Memory B cell (primary cell): ENCODE measurements around the gene NECTIN1.

ENCODE experiments used
- ATAC-seq: fragments of 150-1000 bp; cut with Tn5 transposase; 2 replicates; pipeline ENCODE4 v1.10.0; 2021; ENCODE audit warnings: low read depth, mild to moderate bottlenecking, moderate library complexity
- DNase-seq, 2 donors: peaks; one replicate each; pipeline ENCODE4 v3.0.0; 2022; ENCODE audit warnings: low spot score in 2 of 2
- H3K27ac Mint-ChIP-seq: one replicate; pipeline ENCODE4 v1.8.0; 2022; ENCODE audit warnings: mild to moderate bottlenecking, moderate library complexity, mixed read lengths
- H3K27me3 Mint-ChIP-seq: one replicate; pipeline ENCODE4 v1.8.0; 2022; ENCODE audit warnings: mixed read lengths
- H3K36me3 Mint-ChIP-seq: one replicate; pipeline ENCODE4 v1.8.0; 2022; ENCODE audit warnings: mild to moderate bottlenecking, mixed read lengths
- H3K4me1 Mint-ChIP-seq: one replicate; pipeline ENCODE4 v1.8.0; 2022; ENCODE audit warnings: mixed read lengths
- H3K4me3 Mint-ChIP-seq: one replicate; pipeline ENCODE4 v1.8.0; 2022; ENCODE audit warnings: mild to moderate bottlenecking, moderate library complexity, mixed read lengths
- H3K9me3 Mint-ChIP-seq: one replicate; pipeline ENCODE4 v1.8.0; 2022; ENCODE audit warnings: mixed read lengths

NECTIN1 gene

GRCh38 chr11:119720311-119720913 lies 8.6 kb downstream of the NECTIN1 start:
- Mint-ChIP-seq H3K9me3 (no peaks in the 10 kb centered on the region), H3K27me3 (peaks cover 10% of the 10 kb centered on the region), H3K27ac (no peak overlapping the region), H3K36me3 (no peaks in the 10 kb centered on the region), H3K4me1 (peaks cover 2% of the 10 kb centered on the region), H3K4me3 (no peak overlapping the region)
- DNase-seq (no peak), ATAC-seq (no peak)

- H3K27ac Mint-ChIP-seq, result no peak overlapping the region
- H3K9me3 Mint-ChIP-seq, result no peaks in the 10 kb centered on the region
- DNase-seq, result no peak
- H3K36me3 Mint-ChIP-seq, result no peaks in the 10 kb centered on the region
- no peaks in the 10 kb centered on the region for H3K4me1 Mint-ChIP-seq
- H3K4me3 Mint-ChIP-seq, result no peak overlapping the region
- no peak for ATAC-seq
- H3K27me3 Mint-ChIP-seq, result peaks cover 13% of the 10 kb centered on the region
These were observed 11.0 kb downstream of the NECTIN1 start for GRCh38 chr11:119717839-119718534.

GRCh38 chr11:119716582-119717498 lies 12.2 kb downstream of the NECTIN1 start:
- no peaks in the 10 kb centered on the region for H3K4me1 Mint-ChIP-seq
- no peaks in the 10 kb centered on the region for H3K9me3 Mint-ChIP-seq
- peaks cover 11% of the 10 kb centered on the region for H3K27me3 Mint-ChIP-seq
- no peaks in the 10 kb centered on the region for H3K36me3 Mint-ChIP-seq
- H3K4me3 Mint-ChIP-seq, result no peak overlapping the region
- DNase-seq, result no peak
- H3K27ac Mint-ChIP-seq, result no peak overlapping the region
- ATAC-seq, result no peak

GRCh38 chr11:119714590-119714989 lies 14.4 kb downstream of the NECTIN1 start:
- Mint-ChIP-seq H3K4me3 (no peak overlapping the region), H3K27me3 (peaks cover 15% of the 10 kb centered on the region)

GRCh38 chr11:119714189-119714588 lies 14.8 kb downstream of the NECTIN1 start:
- peaks cover 15% of the 10 kb centered on the region for H3K27me3 Mint-ChIP-seq
- H3K36me3 Mint-ChIP-seq, result no peaks in the 10 kb centered on the region
- ATAC-seq, result no peak
- H3K4me3 Mint-ChIP-seq, result no peak overlapping the region
- H3K27ac Mint-ChIP-seq, result no peak overlapping the region
- H3K4me1 Mint-ChIP-seq, result no peaks in the 10 kb centered on the region
- H3K9me3 Mint-ChIP-seq, result no peaks in the 10 kb centered on the region
- DNase-seq, result no peak

More at GRCh38 chr11:119714590-119714989, 14.4 kb downstream of the NECTIN1 start:
- ATAC-seq (no peak), DNase-seq (no peak)
- Mint-ChIP-seq H3K36me3 (no peaks in the 10 kb centered on the region), H3K27ac (no peak overlapping the region), H3K4me1 (no peaks in the 10 kb centered on the region), H3K9me3 (no peaks in the 10 kb centered on the region)

- Mint-ChIP-seq H3K4me3 (no peak overlapping the region), H3K27me3 (peaks cover 16% of the 10 kb centered on the region), H3K4me1 (no peaks in the 10 kb centered on the region), H3K9me3 (no peaks in the 10 kb centered on the region), H3K36me3 (no peaks in the 10 kb centered on the region), H3K27ac (no peak overlapping the region)
- ATAC-seq (no peak), DNase-seq (no peak)
These were observed 15.5 kb downstream of the NECTIN1 start for GRCh38 chr11:119713359-119714040.

- Mint-ChIP-seq H3K27ac (no peak overlapping the region), H3K4me1 (no peaks in the 10 kb centered on the region), H3K36me3 (no peaks in the 10 kb centered on the region), H3K4me3 (no peak overlapping the region), H3K27me3 (peaks cover 23% of the 10 kb centered on the region), H3K9me3 (no peaks in the 10 kb centered on the region)
- no peak for ATAC-seq
- DNase-seq, result no peak
These were observed 16.3 kb downstream of the NECTIN1 start for GRCh38 chr11:119712459-119713358.

- H3K9me3 Mint-ChIP-seq, result no peaks in the 10 kb centered on the region
- no peaks in the 10 kb centered on the region for H3K36me3 Mint-ChIP-seq
- ATAC-seq (no peak), DNase-seq (no peak)
- no peak overlapping the region for H3K27ac Mint-ChIP-seq
- H3K4me3 Mint-ChIP-seq, result no peak overlapping the region
- H3K27me3 Mint-ChIP-seq, result peaks cover 25% of the 10 kb centered on the region
- no peaks in the 10 kb centered on the region for H3K4me1 Mint-ChIP-seq
These were observed 17.0 kb downstream of the NECTIN1 start for GRCh38 chr11:119712006-119712405.

GRCh38 chr11:119711476-119711875 lies 17.5 kb downstream of the NECTIN1 start:
- H3K4me1 Mint-ChIP-seq, result no peaks in the 10 kb centered on the region
- H3K4me3 Mint-ChIP-seq, result no peak overlapping the region
- H3K27me3 Mint-ChIP-seq, result peaks cover 22% of the 10 kb centered on the region
- H3K36me3 Mint-ChIP-seq, result no peaks in the 10 kb centered on the region
- ATAC-seq (no peak), DNase-seq (no peak)
- H3K27ac Mint-ChIP-seq, result no peak overlapping the region
- H3K9me3 Mint-ChIP-seq, result no peaks in the 10 kb centered on the region

GRCh38 chr11:119710417-119710816 lies 18.6 kb downstream of the NECTIN1 start:
- H3K27me3 Mint-ChIP-seq, result peaks cover 22% of the 10 kb centered on the region
- H3K9me3 Mint-ChIP-seq, result no peaks in the 10 kb centered on the region
- ATAC-seq, result no peak
- no peak overlapping the region for H3K4me3 Mint-ChIP-seq
- no peaks in the 10 kb centered on the region for H3K4me1 Mint-ChIP-seq
- no peak for DNase-seq
- no peaks in the 10 kb centered on the region for H3K36me3 Mint-ChIP-seq
- H3K27ac Mint-ChIP-seq, result no peak overlapping the region

GRCh38 chr11:119709638-119710346 lies 19.2 kb downstream of the NECTIN1 start:
- Mint-ChIP-seq H3K27me3 (peaks cover 21% of the 10 kb centered on the region), H3K9me3 (no peaks in the 10 kb centered on the region), H3K4me3 (no peak overlapping the region), H3K27ac (no peak overlapping the region), H3K36me3 (no peaks in the 10 kb centered on the region), H3K4me1 (no peaks in the 10 kb centered on the region)
- no peak for DNase-seq
- ATAC-seq, result no peak

- H3K4me1 Mint-ChIP-seq, result no peaks in the 10 kb centered on the region
- no peaks in the 10 kb centered on the region for H3K9me3 Mint-ChIP-seq
- peaks cover 20% of the 10 kb centered on the region for H3K27me3 Mint-ChIP-seq
- H3K4me3 Mint-ChIP-seq, result no peak overlapping the region
- DNase-seq (no peak), ATAC-seq (no peak)
- H3K27ac Mint-ChIP-seq, result no peak overlapping the region
- no peaks in the 10 kb centered on the region for H3K36me3 Mint-ChIP-seq
These were observed 19.8 kb downstream of the NECTIN1 start for GRCh38 chr11:119709171-119709570.
